Uterus (tissue), 2 donors: Measurements from ENCODE around the gene KIF14.

Experiments used
- POLR2A ChIP-seq, 2 donors: fragments of 450-650 bp; IDR thresholded peaks; one replicate each; pipeline ENCODE4 v1.6.1; 2016; ENCODE audit warnings: antibody characterized with exemption in 2 of 2, mild to moderate bottlenecking in 1 of 2, moderate library complexity in 1 of 2
- TF ChIP-seq, protein P1 (sequence below), 4 experiments: fragments of 200-600 bp in 2 of 4; fragments of 450-650 bp in 2 of 4; sonication (generic) in 2 of 4; IDR thresholded peaks; one replicate each; pipeline ENCODE4 v1.5.1; 2016 to 2019; ENCODE audit warnings: antibody characterized with exemption in 4 of 4, mild to moderate bottlenecking in 2 of 4, moderate library complexity in 1 of 4

DNA sequence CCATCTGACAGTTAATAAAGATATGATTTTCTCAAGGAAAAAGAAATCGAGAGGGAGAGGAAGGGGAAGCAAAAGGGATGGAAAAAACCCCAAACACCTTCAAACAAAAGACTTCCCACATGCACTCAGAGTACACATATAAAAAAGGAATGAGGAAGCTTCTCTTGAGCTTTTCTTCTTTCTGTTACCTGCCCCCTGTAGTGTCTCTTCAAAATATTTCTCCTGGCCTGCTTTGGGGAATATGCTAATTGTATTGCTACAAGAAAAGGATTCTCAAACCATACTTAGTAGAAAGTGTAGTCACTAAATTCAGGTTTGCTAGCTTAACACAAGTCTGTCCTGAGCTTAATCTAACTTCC lies 58.7 kb downstream of the KIF14 start:
- TF ChIP-seq, protein P1, sequence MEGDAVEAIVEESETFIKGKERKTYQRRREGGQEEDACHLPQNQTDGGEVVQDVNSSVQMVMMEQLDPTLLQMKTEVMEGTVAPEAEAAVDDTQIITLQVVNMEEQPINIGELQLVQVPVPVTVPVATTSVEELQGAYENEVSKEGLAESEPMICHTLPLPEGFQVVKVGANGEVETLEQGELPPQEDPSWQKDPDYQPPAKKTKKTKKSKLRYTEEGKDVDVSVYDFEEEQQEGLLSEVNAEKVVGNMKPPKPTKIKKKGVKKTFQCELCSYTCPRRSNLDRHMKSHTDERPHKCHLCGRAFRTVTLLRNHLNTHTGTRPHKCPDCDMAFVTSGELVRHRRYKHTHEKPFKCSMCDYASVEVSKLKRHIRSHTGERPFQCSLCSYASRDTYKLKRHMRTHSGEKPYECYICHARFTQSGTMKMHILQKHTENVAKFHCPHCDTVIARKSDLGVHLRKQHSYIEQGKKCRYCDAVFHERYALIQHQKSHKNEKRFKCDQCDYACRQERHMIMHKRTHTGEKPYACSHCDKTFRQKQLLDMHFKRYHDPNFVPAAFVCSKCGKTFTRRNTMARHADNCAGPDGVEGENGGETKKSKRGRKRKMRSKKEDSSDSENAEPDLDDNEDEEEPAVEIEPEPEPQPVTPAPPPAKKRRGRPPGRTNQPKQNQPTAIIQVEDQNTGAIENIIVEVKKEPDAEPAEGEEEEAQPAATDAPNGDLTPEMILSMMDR (IDR thresholded peaks at IDR 0.05), result no peak
- no peak for TF ChIP-seq POLR2A (IDR thresholded peaks at IDR 0.05)
